ENCODE measurements around the gene C1orf56.
"Not testable (repeated sequence)": the region's sequence is repeated elsewhere in the genome, so short reads cannot be mapped to it uniquely, and the experiment has no call there.

Gene C1orf56

DNA sequence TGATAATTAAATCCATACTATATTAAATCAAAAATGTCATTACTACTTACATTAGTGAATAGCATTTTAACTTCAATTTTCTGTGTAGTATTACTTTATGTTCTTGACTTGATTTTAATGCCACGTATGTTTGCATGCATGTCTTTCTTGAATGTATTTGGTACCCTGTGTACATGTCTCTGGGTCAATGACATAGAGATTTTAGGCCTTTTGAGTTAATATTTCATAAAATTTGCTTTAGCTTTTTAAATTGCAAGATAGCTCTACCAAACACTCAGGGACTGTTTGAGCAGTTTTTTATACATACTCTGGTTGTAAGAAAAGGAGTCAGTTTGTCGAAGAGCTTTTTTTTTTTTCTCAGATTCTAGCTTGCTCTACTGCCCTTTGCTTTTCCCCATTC lies 14.2 kb downstream of the C1orf56 start:
- DNase-seq (ENCODE audit: low spot score): no peak

DNA sequence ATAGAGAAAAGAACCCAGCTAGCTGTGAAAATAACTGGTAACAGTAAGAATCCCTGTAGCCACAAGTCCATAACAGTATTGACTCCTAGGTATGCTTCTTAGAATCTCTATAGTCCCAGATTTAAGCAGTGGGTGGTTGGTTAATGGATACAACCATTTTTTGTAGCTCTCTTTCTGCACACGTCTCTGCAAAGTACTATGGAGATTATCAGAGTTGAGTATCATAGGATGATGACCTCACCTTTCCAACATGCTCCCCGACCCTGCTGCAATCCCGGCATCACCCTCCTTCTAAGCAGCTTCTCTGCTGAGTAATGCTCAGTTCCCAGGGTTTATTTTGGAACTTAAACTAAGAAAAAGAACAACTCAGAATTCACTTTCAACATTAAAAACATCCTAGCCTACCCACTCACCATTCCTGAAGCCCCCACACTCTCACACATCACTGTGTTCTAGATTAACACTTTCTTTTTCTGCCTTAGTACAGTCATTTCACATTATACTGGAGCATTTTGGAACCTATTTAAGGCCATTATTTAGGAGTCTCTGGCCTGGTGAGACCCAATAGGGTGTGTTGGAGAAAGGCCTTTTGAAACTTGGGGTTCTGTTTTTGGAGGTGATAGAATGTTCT lies 15.3 kb downstream of the C1orf56 start:
- DNase-seq (ENCODE audit: low spot score): no peak

DNA sequence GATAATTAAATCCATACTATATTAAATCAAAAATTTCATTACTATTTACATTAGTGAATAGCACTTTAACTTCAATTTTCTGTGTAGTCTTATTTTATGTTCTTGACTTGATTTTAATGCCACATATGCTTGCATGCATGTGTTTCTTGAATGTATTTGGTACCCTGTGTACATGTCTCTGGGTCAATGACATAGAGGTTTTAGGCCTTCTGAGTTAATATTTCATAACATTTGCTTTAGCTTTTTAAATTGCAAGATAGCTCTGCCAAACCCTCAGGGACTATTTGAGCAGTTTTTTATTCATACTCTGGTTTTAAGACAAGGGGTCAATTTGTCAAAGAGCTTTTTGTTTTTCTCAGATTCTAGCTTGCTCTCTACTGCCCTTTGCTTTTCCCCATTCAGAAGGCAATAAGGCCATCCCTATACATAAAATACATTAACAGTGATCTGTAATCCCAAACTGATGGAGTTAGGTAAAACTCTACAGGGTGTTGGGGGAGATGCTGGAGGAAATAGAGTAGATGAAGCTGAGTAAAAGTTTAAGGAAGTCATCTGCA lies 17.6 kb downstream of the C1orf56 start:
- no peak for DNase-seq (ENCODE audit: low spot score)

DNA sequence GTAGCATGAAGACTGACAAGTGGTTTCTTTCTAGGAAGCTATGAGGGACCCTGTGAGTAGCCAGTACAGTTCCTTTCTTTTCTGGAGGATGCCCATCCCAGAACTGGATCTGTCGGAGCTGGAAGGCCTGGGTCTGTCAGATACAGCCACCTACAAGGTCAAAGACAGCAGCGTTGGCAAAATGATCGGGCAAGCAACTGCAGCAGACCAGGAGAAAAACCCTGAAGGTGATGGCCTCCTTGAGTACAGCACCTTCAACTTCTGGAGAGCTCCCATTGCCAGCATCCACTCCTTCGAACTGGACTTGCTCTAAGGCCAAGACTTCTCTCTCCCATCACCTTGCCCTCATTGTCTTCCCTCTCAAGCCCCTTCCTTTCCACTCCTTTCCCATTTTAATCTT lies 19.6 kb downstream of the C1orf56 start:
- no peak for DNase-seq (ENCODE audit: low spot score)

DNA sequence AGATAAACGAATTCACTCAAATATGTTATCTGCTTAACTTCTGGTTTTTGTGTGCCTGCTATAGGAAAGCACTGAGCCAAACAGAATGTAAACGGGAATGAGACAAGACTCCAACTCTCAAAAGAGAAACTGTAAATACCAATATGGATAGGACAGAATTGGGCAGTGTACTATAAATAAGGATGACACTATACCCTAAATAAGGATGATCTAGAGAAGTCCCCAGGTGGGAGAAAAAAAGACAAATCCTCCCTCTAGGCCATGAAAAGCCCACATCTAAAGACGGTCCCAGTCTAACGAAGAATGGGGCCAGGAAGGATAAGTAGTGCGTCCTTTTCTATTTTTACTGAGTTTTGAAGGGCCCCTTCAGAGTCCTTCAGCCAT lies 21.5 kb downstream of the C1orf56 start:
- DNase-seq (ENCODE audit: low spot score): no peak

DNA sequence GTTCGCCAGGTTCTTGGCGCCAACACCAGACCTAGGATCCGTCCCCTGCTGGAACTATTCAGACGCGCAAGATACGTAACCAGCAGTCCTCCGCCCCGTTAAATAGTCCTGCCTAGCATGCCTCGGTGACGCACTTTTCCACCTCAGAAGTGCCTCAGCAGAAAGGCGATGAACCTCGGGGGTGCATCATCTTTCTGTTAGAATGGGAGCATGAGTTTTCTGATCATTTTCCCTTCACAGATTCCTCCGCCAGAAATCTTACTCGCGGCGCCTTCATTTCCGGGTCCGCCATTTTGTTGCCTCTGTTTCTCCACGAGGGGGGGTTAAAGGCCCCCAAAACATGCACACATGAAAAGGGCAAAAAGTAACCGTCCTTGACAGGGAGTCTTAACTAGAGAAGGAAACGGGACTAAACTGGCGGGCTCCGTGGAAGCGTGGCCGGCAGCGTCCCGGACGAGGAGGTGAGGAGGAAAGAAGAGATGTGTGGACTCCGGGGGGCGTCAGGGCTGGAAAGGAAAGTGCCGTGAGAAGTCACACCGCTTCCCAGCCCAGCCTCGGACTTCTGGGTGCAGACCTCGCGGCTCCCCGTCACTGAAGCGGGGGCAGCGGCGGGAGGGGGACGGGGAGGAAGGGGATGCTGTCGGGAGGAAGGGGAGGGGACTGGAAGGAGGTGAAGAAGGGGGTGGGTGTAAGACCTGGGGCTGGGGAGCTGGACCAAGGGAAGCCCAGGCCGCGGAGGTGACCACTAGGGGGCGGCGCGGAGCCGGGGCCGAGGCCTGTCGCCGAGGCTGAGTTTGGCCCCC lies 23.1 kb downstream of the C1orf56 start, which contains the start of gene GABPB2:
Gene GABPB2 (plus strand): TSS at position 288 of the 803 bp plus-strand sequence. CDS start 17,429 bp downstream, outside the sequence.
- peak; percentile 88 for DNase-seq (ENCODE audit: low spot score)

DNA sequence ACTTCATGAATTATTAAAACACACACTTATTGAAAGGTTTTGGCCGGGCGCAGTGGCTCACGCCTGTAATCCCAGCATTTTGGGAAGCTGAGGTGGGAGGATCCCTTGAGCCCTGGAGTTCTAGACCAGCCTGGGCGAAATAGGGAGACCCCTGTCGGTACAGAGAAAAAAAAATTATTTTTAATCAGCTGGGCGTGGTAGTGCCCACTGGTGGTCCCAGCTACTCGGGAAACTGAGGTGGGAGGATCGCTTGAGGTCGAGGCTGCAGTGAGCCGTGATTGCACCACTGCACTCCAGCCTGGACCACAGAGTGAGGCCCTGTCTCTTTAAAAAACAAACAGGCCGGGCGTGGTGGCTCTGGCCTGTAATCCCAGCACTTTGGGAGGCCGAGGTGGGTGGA lies 24.7 kb downstream of the C1orf56 start:
- DNase-seq (ENCODE audit: low spot score): no peak

DNA sequence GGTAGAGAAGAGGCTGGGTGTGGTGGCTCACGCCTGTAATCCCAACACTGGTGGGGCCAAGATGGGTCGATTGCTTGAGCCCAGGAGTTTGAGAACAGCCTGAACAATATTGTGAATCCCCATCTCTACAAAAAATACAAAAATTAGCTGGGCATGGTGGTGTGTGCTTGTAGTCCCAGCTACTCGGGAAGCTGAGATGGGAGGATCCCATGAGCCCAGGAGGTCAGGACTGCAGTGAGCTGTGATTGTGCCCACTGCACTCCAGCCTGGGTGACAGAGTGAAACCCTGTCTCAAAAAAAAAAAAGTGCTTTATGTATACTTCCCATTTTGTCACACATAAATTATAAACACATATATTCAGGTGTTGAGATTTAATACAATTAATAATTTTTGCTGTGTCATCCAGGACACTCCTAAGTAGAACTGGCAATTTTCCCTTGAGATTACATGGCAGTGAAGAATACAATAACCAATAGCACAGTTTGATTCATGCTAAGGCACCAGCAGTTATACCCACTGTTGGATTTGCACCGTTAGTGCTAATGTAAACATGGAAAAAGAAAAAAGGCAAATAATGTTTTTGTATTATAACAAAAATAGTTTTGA lies 38.5 kb downstream of the C1orf56 start:
- no peak for DNase-seq (ENCODE audit: low spot score)

DNA sequence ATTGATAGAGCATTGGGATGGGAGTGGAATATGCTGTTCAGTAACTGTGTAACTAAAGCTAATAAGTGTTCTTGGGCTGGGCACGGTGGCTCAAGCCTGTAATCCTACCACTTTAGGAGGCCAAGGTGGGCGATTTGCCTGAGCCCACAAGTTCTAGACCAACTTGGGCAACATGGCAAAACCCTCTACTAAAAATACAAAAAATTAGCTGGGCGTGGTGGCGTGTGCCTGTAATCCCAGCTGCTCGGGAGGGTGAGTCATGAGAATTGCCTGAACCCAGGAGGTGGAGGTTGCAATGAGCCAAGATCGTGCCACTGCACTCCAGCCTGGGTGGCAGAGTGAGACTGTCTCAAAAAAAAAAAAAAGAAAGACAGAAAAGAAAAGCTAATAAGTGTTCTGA lies 49.9 kb downstream of the C1orf56 start:
- DNase-seq (ENCODE audit: low spot score): not testable (repeated sequence)

DNA sequence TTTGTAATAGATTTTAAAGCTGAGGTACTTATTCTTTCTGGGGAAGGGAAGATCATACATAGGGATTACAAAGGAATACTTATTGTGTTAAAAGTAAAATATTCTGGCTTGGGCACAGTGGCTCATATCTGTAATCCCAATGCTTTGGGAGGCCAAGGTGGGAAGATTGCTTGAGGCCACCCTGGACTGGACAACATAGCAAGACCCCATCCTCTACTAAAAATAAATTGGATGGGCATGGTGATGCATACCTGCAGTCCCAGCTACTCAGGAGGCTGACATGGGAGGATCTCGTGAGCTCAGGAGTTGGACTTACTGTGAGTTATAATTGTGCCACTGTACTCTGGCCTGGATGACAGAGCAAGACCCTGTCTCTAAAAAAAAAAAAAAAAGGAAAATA lies 50.6 kb downstream of the C1orf56 start:
- no peak for DNase-seq (ENCODE audit: low spot score)

All from kidney capillary endothelial cell (primary cell).